Osteoblast (primary cell): ENCODE results near the gene CDKN2A. TPM values are rescaled to one million over a fixed set of nuclear protein-coding genes. Genes with fewer than 3 reads are reported as not detected.
A peak's percentile ranks its signal among the peaks of the same experiment; 100 is the strongest.

Experiments
- DNase-seq: peaks from one replicate; pipeline ENCODE4 v3.0.0; 2011; ENCODE audit warnings: low spot score, mixed read lengths; ENCODE audit not compliant: insufficient read length; ENCODE audit errors: missing footprints
- H2AFZ ChIP-seq: 2 replicates; pipeline ENCODE4 v1.6.0; 2011; ENCODE audit warnings: mild to moderate bottlenecking, low read length
- H3K27ac ChIP-seq: 2 replicates; pipeline ENCODE4 v1.5.1; 2011; ENCODE audit warnings: mild to moderate bottlenecking, low read depth, low read length, moderate library complexity
- H3K27me3 ChIP-seq: 2 replicates; pipeline ENCODE4 v1.6.0; 2012; ENCODE audit warnings: mild to moderate bottlenecking, control low read depth, inconsistent platforms, low read length, moderate library complexity; ENCODE audit not compliant: insufficient read depth
- H3K36me3 ChIP-seq: 2 replicates; pipeline ENCODE4 v1.5.1; 2011; ENCODE audit warnings: mild to moderate bottlenecking, low read length, control low read depth, moderate library complexity; ENCODE audit not compliant: insufficient read depth
- H3K4me1 ChIP-seq: 2 replicates; pipeline ENCODE4 v1.5.1; 2011; ENCODE audit warnings: mild to moderate bottlenecking, low read length, control low read depth, moderate library complexity; ENCODE audit not compliant: insufficient read depth
- H3K4me2 ChIP-seq: 2 replicates; pipeline ENCODE4 v1.6.0; 2011; ENCODE audit warnings: mild to moderate bottlenecking, low read length; ENCODE audit not compliant: insufficient read depth
- H3K4me3 ChIP-seq: fragments of 200-600 bp; sonication (generic); 3 replicates; pipeline ENCODE4 v1.5.1; 2012; ENCODE audit warnings: mild to moderate bottlenecking, low read length, inconsistent platforms; ENCODE audit not compliant: insufficient read depth
- H3K79me2 ChIP-seq: 2 replicates; pipeline ENCODE4 v1.6.0; 2012; ENCODE audit warnings: mild to moderate bottlenecking, low read length, control low read depth, inconsistent platforms; ENCODE audit not compliant: insufficient read depth
- H3K9me3 ChIP-seq: 2 replicates; pipeline ENCODE4 v1.5.1; 2011; ENCODE audit warnings: low read depth, low read length, control low read depth
- H4K20me1 ChIP-seq: 2 replicates; pipeline ENCODE4 v1.6.0; 2012; ENCODE audit warnings: mild to moderate bottlenecking, low read length, control low read depth; ENCODE audit not compliant: insufficient read depth
- CTCF ChIP-seq: IDR thresholded peaks from 2 replicates; pipeline ENCODE4 v1.5.1; 2011; ENCODE audit warnings: mild to moderate bottlenecking, low read depth, low read length, moderate library complexity; ENCODE audit errors: extremely low read depth
- total RNA-seq: library from RNA; depleted of rRNA; stranded (reverse); fragments of >200 nt; gene quantifications from 2 replicates; pipeline ENCODE4 v1.2.3, GENCODE V29; 2012

CDKN2A gene
- total RNA-seq, 1 donor, result 37.6 TPM

DNA sequence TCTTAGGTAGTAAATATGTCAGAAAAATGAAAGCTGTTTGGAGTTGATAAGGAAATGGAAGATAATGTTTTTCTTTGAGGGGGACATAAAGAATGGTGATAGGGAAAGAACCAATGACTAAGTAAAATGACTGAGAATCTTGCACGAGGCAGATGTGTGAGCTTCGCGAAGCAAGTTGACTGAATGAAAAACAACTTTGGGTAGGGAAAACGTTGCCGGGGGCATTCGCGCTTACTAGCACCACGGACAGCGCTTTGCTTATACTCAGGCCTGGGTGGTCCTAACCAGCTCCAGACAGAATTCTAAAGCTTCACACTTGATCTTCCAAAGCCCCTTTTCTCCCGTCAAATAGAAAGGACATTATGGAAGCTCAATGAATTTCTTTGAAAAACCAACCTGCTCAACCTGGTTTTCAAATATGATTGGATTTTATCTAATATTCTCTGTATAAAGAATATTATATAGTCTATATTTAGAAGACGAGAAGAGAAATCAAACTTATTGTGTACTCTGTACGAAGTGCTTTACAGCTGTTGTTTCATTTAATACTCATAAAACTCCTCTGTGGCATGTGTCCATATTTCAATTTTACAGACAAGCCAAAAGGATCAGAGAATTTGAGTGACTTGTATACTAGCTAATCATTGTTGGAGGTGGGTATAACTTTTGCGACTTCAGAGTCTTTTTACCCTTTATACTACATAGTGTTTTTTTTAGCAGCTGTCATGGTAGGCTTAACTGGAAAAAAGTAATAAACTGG, 16.9 kb upstream of the CDKN2A start:
- H3K27ac ChIP-seq, result no peak overlapping the region
- peak; percentile 70 for DNase-seq
- H3K4me1 ChIP-seq, result peaks cover 21% of the 10 kb centered on the region
- peaks cover 14% of the 10 kb centered on the region for H3K79me2 ChIP-seq
- H3K4me2 ChIP-seq, result no peak overlapping the region
- H3K9me3 ChIP-seq, result no peaks in the 10 kb centered on the region
- H4K20me1 ChIP-seq, result peaks cover 9% of the 10 kb centered on the region
- H3K4me3 ChIP-seq, result no peak overlapping the region
- H2AFZ ChIP-seq, result no peak overlapping the region
- TF ChIP-seq CTCF, result no peak
- H3K27me3 ChIP-seq, result no peaks in the 10 kb centered on the region
- H3K36me3 ChIP-seq, result no peaks in the 10 kb centered on the region

DNA sequence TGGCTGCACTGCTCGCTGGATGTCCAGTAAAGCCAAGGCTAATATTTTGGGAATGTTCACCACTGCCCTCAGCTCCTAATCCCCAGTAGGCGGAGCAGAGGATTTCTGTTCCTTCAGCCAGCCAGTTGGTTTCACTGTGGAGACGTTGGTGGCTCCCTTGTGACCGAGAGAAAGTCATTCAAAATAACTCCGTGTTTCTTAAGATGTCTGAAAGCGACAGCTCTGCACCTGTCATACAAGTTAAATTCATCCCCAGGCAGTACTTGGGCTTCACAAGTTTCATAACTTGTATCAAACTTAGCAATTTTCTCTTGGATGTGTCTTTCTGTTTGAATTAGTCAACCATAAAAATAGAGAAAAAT, 15.3 kb upstream of the CDKN2A start:
- H2AFZ ChIP-seq, result peak overlapping the region; percentile 35
- H3K4me2 ChIP-seq, result peak overlapping the region; percentile 74
- H3K4me1 ChIP-seq, result peaks cover 21% of the 10 kb centered on the region
- H3K27ac ChIP-seq, result peak overlapping the region; percentile 22
- H3K79me2 ChIP-seq, result peaks cover 29% of the 10 kb centered on the region
- peak overlapping the region; percentile 87 for H3K4me3 ChIP-seq
- no peaks in the 10 kb centered on the region for H3K9me3 ChIP-seq
- peak; percentile 33 for TF ChIP-seq CTCF
- no peaks in the 10 kb centered on the region for H3K27me3 ChIP-seq
- peaks cover 8% of the 10 kb centered on the region for H3K36me3 ChIP-seq
- DNase-seq, result no peak
- H4K20me1 ChIP-seq, result peaks cover 9% of the 10 kb centered on the region

DNA sequence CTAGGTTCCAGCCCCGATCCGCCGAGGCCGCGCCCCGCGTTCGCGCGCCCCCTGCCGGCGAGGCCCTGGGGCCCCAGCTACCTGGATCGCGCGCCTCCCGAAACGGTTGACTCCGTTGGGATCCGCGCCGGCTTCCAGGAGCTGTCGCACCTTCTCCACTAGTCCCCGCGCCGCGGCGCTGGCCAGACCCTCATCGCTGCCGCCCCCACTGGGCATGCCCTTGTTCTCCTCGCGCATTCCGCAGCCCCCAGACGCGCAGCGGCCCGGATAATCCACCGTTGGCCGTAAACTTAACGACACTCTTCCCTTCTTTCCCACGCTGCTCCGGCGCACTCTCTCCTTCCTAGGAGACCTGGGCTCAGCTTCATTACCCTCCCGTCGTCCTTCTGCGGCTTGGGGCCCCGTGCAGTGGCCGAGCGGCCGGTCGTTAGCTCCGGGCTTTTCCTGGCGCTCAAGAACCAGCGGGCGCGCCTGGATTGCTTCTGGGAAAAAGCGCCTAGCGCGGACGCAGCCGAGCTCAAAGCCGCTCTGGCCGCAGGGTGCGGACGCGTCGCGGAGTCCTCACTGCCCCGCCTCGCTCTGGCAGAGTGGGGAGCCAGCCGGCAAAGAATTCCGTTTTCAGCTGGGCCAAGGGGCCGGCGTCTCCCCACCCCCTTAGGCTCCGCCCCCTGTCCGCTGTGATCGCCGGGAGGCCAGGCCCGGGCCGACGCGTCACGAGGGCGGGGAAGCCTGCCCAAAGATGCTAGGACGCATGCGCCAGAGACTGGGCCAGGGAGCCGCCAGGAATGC, 14.7 kb upstream of the CDKN2A start, which contains the start of gene CDKN2B:
Gene CDKN2B, minus strand, starts transcription at position 589 of the 789 bp plus-strand sequence. Its CDS starts 352 bp downstream, at position 237.
- peak within 1 kb of the TSS; percentile 87 for H3K4me3 ChIP-seq
- peak; percentile 99 for DNase-seq
- H3K36me3 ChIP-seq, result peaks cover 8% of the 10 kb centered on the region
- peaks cover 9% of the 10 kb centered on the region for H4K20me1 ChIP-seq
- peaks cover 21% of the 10 kb centered on the region for H3K4me1 ChIP-seq
- H3K4me2 ChIP-seq, result peak within 1 kb of the TSS; percentile 77
- H3K9me3 ChIP-seq, result no peaks in the 10 kb centered on the region
- peak within 1 kb of the TSS; percentile 58 for H2AFZ ChIP-seq
- TF ChIP-seq CTCF, result peak; percentile 81
- peaks cover 34% of the 10 kb centered on the region for H3K79me2 ChIP-seq
- no peaks in the 10 kb centered on the region for H3K27me3 ChIP-seq
- H3K27ac ChIP-seq, result peak within 1 kb of the TSS; percentile 84

- Histone ChIP-seq H2AFZ (peak overlapping the region; percentile 58), H3K27ac (peak overlapping the region; percentile 84), H3K9me3 (no peaks in the 10 kb centered on the region), H3K27me3 (no peaks in the 10 kb centered on the region), H3K4me2 (peak overlapping the region; percentile 77), H3K4me3 (peak overlapping the region; percentile 87), H3K79me2 (peaks cover 38% of the 10 kb centered on the region), H3K4me1 (peaks cover 21% of the 10 kb centered on the region), H4K20me1 (peaks cover 9% of the 10 kb centered on the region), H3K36me3 (peaks cover 8% of the 10 kb centered on the region)
- DNase-seq, result no peak
- no peak for TF ChIP-seq CTCF
These were observed 14.2 kb upstream of the CDKN2A start for GRCh38 chr9:22008384-22008716.
